Measurements from ENCODE around the gene MAP7D3. TPM values are rescaled to one million over a fixed set of nuclear protein-coding genes. Genes with fewer than 3 reads are reported as not detected.

The MAP7D3 gene
- total and polyA plus RNA-seq, 9 of the 15 experiments (the other 6 are each of a cell fraction or from before 2014, with no cell fraction given), result 9.4 to 27.7 (median 14.0) TPM

DNA sequence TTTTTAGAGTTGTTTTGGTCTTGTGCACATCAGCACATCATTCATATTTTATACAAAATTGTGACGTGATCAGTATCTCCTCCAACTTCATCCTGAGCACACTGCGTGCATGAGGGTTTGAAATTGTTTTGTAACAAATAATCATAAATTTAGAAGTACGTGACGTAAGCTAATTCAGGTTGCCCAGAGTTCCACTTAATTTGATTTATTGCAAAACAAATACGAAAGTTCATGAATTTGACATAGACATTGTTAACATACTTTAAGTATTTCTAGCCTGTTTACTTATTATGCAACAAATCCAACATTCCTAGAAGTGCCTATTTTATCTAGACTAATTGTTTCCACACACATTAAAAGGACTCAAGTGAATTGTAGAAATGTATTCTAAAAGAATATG, 48.3 kb downstream of the MAP7D3 start:
- ATAC-seq, result no peak
- no TSS peak for BruUV-seq (replicated peaks)
- ChIA-PET POLR2A (interaction anchor here (0.8 kb wide), 1 partner anchor 18 kb away, joined by 3 read pairs; no protein-coding TSS in a partner anchor), CTCF (ENCODE audit: low intra/inter-chr PET ratio) (no interaction called here)
- Histone ChIP-seq H3K9me3 (replicated peaks; ENCODE audit: control insufficient read depth, insufficient read depth, low read depth, low read length) (no peaks in the 10 kb centered on the region), H3K4me1 (replicated peaks in 1 of 2; ENCODE audit: control insufficient read depth in 2 of 2, insufficient read depth in 2 of 2, low read length in 2 of 2) (no peaks in the 10 kb centered on the region), H3K9ac (ENCODE audit: insufficient read depth in 1 of 2, low read depth in 2 of 2, low read length in 2 of 2) (no peak overlapping the region), H3K27me3 (ENCODE audit: control insufficient read depth in 2 of 2, insufficient read depth in 2 of 2, low read length in 2 of 2) (peaks cover 2 to 34% of the 10 kb centered on the region in 2 experiments), H3K79me2 (ENCODE audit: control insufficient read depth, insufficient read depth, low read length) (no peaks in the 10 kb centered on the region), H4K20me1 (replicated peaks; ENCODE audit: control insufficient read depth, insufficient read depth, low read length) (no peaks in the 10 kb centered on the region), H3K4me2 (ENCODE audit: insufficient read depth, low read length) (no peak overlapping the region), H3K4me3 (no peak overlapping the region), H3K9me1 (ENCODE audit: control insufficient read depth, insufficient read depth, low read length) (no peaks in the 10 kb centered on the region), H3K27ac (ENCODE audit: extremely low read depth, low read depth, low read length) (no peak overlapping the region), H2AFZ (ENCODE audit: low read depth, low read length) (no peak overlapping the region), H3K36me3 (ENCODE audit: control insufficient read depth, insufficient read depth, low read length) (no peaks in the 10 kb centered on the region)
- in situ Hi-C loops (cut with MboI) (no loop called here), intact Hi-C loops (cut with micrococcal nuclease) (no loop called here)
- no peak for TF ChIP-seq ZNF707 (CRISPR knock-in tag; conservative IDR thresholded peaks at IDR 0.05)
- no peak for TF ChIP-seq TAL1 (IDR thresholded peaks at IDR 0.05)
- TF ChIP-seq, protein P1, sequence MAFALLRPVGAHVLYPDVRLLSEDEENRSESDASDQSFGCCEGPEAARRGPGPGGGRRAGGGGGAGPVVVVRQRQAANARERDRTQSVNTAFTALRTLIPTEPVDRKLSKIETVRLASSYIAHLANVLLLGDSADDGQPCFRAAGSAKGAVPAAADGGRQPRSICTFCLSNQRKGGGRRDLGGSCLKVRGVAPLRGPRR (CRISPR knock-in tag; IDR thresholded peaks at IDR 0.05), result no peak
- TF ChIP-seq GATAD2A (IDR thresholded peaks at IDR 0.05), result no peak
- no peak for TF ChIP-seq ZNF778 (CRISPR knock-in tag; IDR thresholded peaks at IDR 0.05)
- TF ChIP-seq, protein P2, sequence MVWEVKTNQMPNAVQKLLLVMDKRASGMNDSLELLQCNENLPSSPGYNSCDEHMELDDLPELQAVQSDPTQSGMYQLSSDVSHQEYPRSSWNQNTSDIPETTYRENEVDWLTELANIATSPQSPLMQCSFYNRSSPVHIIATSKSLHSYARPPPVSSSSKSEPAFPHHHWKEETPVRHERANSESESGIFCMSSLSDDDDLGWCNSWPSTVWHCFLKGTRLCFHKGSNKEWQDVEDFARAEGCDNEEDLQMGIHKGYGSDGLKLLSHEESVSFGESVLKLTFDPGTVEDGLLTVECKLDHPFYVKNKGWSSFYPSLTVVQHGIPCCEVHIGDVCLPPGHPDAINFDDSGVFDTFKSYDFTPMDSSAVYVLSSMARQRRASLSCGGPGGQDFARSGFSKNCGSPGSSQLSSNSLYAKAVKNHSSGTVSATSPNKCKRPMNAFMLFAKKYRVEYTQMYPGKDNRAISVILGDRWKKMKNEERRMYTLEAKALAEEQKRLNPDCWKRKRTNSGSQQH (CRISPR knock-in tag; IDR thresholded peaks at IDR 0.05), result no peak
- no peak for TF ChIP-seq NFE2L1 (tag; IDR thresholded peaks at IDR 0.05; ENCODE audit: borderline replicate concordance, low read depth)
- TF ChIP-seq ZBTB7A (IDR thresholded peaks at IDR 0.05; ENCODE audit: borderline replicate concordance, control insufficient read depth, low read depth, low read length), result no peak
- TF ChIP-seq POU5F1 (IDR thresholded peaks at IDR 0.05; ENCODE audit: borderline replicate concordance, low read depth, low read length, partially characterized antibody), result no peak
- TF ChIP-seq PCBP1 (IDR thresholded peaks at IDR 0.05; ENCODE audit: low read depth, low read length, poor library complexity, severe bottlenecking), result no peak
- no peak for TF ChIP-seq CCNT2 (IDR thresholded peaks at IDR 0.05; ENCODE audit: borderline replicate concordance, extremely low read depth, insufficient read length, low read depth, low read length)
- TF ChIP-seq, protein P3, sequence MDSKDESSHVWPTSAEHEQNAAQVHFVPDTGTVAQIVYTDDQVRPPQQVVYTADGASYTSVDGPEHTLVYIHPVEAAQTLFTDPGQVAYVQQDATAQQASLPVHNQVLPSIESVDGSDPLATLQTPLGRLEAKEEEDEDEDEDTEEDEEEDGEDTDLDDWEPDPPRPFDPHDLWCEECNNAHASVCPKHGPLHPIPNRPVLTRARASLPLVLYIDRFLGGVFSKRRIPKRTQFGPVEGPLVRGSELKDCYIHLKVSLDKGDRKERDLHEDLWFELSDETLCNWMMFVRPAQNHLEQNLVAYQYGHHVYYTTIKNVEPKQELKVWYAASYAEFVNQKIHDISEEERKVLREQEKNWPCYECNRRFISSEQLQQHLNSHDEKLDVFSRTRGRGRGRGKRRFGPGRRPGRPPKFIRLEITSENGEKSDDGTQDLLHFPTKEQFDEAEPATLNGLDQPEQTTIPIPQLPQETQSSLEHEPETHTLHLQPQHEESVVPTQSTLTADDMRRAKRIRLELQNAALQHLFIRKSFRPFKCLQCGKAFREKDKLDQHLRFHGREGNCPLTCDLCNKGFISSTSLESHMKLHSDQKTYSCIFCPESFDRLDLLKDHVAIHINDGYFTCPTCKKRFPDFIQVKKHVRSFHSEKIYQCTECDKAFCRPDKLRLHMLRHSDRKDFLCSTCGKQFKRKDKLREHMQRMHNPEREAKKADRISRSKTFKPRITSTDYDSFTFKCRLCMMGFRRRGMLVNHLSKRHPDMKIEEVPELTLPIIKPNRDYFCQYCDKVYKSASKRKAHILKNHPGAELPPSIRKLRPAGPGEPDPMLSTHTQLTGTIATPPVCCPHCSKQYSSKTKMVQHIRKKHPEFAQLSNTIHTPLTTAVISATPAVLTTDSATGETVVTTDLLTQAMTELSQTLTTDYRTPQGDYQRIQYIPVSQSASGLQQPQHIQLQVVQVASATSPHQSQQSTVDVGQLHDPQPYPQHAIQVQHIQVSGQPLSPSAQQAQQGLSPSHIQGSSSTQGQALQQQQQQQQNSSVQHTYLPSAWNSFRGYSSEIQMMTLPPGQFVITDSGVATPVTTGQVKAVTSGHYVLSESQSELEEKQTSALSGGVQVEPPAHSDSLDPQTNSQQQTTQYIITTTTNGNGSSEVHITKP (IDR thresholded peaks at IDR 0.05; ENCODE audit: partially characterized antibody), result no peak
- no peak for TF ChIP-seq PHB (CRISPR knock-in tag; IDR thresholded peaks at IDR 0.05)
- no peak for TF ChIP-seq KLF10 (CRISPR knock-in tag; IDR thresholded peaks at IDR 0.05)
- no peak for TF ChIP-seq WHSC1 (IDR thresholded peaks at IDR 0.05; ENCODE audit: low read length)
- no peak for FAIRE-seq
- WGBS (ENCODE audit: insufficient coverage, low coverage, missing lambda C conversion rate), result 5% methylated on average over 5 of the region's 5 CpGs
- DNase-seq (ENCODE audit: extremely low read depth in 1 of 4, low spot score in 3 of 4), result no peak
